ENCODE measurements around the gene AMTN. TPM values are rescaled to one million over a fixed set of nuclear protein-coding genes. Genes with fewer than 3 reads are reported as not detected.

Gene AMTN
- total RNA-seq, 2 experiments from 2014 or later, result not detected

- no peaks in the 10 kb centered on the region for H3K9me3 Mint-ChIP-seq
These were observed 59.0 kb downstream of the AMTN start for GRCh38 chr4:70577220-70577927.

GRCh38 chr4:70581980-70582379 is 63.6 kb downstream of the AMTN start:
- Mint-ChIP-seq H3K27me3 (no peaks in the 10 kb centered on the region), H3K27ac (no peak overlapping the region), H3K9me3 (no peaks in the 10 kb centered on the region), H3K4me3 (no peak overlapping the region), H3K36me3 (ENCODE audit: low read depth) (no peaks in the 10 kb centered on the region), H3K4me1 (no peaks in the 10 kb centered on the region)
- ChIA-PET POLR2A (no interaction called here), CTCF (no interaction called here)
- no peak for DNase-seq

More at GRCh38 chr4:70577220-70577927, 59.0 kb downstream of the AMTN start:
- no peak overlapping the region for H3K27ac Mint-ChIP-seq
- H3K4me1 Mint-ChIP-seq, result no peaks in the 10 kb centered on the region
- no peak for DNase-seq
- no peaks in the 10 kb centered on the region for H3K27me3 Mint-ChIP-seq
- no peaks in the 10 kb centered on the region for H3K36me3 Mint-ChIP-seq (ENCODE audit: low read depth)
- ChIA-PET POLR2A (no interaction called here), CTCF (interaction anchor here (0.6 kb wide), 2 partner anchors 334 to 350 kb away, joined by 4 to 7 read pairs; no protein-coding TSS in a partner anchor)
- H3K4me3 Mint-ChIP-seq, result no peak overlapping the region

Other genes with a start within 250 kb of the AMTN start
- gene CABS1, start 183.6 kb upstream of the AMTN start, total RNA-seq, result not detected
- gene SMR3A, start 157.8 kb upstream of the AMTN start, total RNA-seq, result not detected
- gene SMR3B, start 135.4 kb upstream of the AMTN start, total RNA-seq, result not detected
- gene OPRPN, start 120.6 kb upstream of the AMTN start, total RNA-seq, result not detected
- gene MUC7, start 46.4 kb upstream of the AMTN start, total RNA-seq, result not detected
- gene AMBN, start 73.7 kb downstream of the AMTN start, total RNA-seq, result not detected
- gene ENAM, start 110.2 kb downstream of the AMTN start, total RNA-seq, result under 1 TPM in 1 of 2 experiments, not detected in 1; 0.46 TPM
- gene JCHAIN, start 147.9 kb downstream of the AMTN start, total RNA-seq, result under 1 TPM in 1 of 2 experiments, not detected in 1; 0.23 TPM
- 10 to 100 TPM; 38.1 to 40.2 TPM for gene UTP3, start 170.0 kb downstream of the AMTN start, total RNA-seq
- 10 to 100 TPM; 28.6 to 29.3 TPM for gene RUFY3, start 203.4 kb downstream of the AMTN start, total RNA-seq

Measured in activated CD4-positive, alpha-beta T cell treated with anti-CD3 and anti-CD28 coated beads, Interleukin-2, amount 10 ng/mL, durations not matched to agents 7 days and 5 days (primary cell).